H1 (cell line): ENCODE measurements around the gene IL18RAP.

Experiments used
- EZH2 ChIP-seq: fragments of 200-600 bp; sonication (generic); IDR thresholded peaks from 2 replicates; pipeline ENCODE4 v1.7.1; 2012; ENCODE audit warnings: low read depth, mild to moderate bottlenecking, moderate library complexity, low read length, inconsistent platforms; ENCODE audit not compliant: severe bottlenecking
- POLR2A ChIP-seq, 2 experiments: IDR thresholded peaks; 1 replicate in 1 of 2; 2 replicates in 1 of 2; pipeline ENCODE4 v1.6.1; 2011; ENCODE audit warnings: low read depth in 2 of 2, low read length in 2 of 2, mild to moderate bottlenecking in 2 of 2; ENCODE audit errors: control extremely low read depth in 1 of 2
- POLR2AphosphoS5 ChIP-seq: IDR thresholded peaks from 2 replicates; pipeline ENCODE4 v1.6.1; 2011; ENCODE audit warnings: low read depth, low read length
- TEAD4 ChIP-seq: IDR thresholded peaks from 2 replicates; pipeline ENCODE4 v1.6.1; 2012; ENCODE audit warnings: low read depth, low read length, inconsistent platforms, mixed read lengths
- TF ChIP-seq, protein P1 (sequence below), 3 experiments: IDR thresholded peaks; 1 replicate in 2 of 3; 2 replicates in 1 of 3; pipeline versions ENCODE4 v1.5.1 to v1.6.1; 2011; ENCODE audit warnings: low read length in 3 of 3, mild to moderate bottlenecking in 3 of 3, inconsistent platforms in 2 of 3, low read depth in 1 of 3, moderate library complexity in 1 of 3; ENCODE audit not compliant: insufficient read depth in 1 of 3; ENCODE audit errors: control extremely low read depth in 1 of 3

DNA sequence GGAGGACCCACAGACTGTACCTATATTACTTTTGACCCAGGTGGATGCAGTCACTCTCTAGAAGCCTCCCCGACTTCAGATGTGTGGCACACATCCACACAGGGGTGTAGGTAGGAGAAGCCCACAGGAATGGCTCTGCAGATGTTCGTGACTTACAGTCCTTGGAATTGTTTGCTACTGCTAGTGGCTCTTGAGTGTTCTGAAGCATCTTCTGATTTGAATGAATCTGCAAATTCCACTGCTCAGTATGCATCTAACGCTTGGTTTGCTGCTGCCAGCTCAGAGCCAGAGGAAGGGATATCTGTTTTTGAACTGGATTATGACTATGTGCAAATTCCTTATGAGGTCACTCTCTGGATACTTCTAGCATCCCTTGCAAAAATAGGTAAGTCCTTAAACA lies 50.7 kb downstream of the IL18RAP start:
- TF ChIP-seq POLR2AphosphoS5 (no peak), POLR2A (IDR thresholded peaks at IDR 0.05; ENCODE audit: control extremely low read depth in 1 of 2, low read depth in 2 of 2, low read length in 2 of 2) (no peak), TEAD4 (no peak), EZH2 (no peak)
- TF ChIP-seq, protein P1, sequence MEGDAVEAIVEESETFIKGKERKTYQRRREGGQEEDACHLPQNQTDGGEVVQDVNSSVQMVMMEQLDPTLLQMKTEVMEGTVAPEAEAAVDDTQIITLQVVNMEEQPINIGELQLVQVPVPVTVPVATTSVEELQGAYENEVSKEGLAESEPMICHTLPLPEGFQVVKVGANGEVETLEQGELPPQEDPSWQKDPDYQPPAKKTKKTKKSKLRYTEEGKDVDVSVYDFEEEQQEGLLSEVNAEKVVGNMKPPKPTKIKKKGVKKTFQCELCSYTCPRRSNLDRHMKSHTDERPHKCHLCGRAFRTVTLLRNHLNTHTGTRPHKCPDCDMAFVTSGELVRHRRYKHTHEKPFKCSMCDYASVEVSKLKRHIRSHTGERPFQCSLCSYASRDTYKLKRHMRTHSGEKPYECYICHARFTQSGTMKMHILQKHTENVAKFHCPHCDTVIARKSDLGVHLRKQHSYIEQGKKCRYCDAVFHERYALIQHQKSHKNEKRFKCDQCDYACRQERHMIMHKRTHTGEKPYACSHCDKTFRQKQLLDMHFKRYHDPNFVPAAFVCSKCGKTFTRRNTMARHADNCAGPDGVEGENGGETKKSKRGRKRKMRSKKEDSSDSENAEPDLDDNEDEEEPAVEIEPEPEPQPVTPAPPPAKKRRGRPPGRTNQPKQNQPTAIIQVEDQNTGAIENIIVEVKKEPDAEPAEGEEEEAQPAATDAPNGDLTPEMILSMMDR (IDR thresholded peaks at IDR 0.05; ENCODE audit: control extremely low read depth in 1 of 3, insufficient read depth in 1 of 3, low read depth in 1 of 3, low read length in 3 of 3) = no peak
